HepG2 (cell line): ENCODE measurements around the gene RFX2. TPM values are rescaled to one million over a fixed set of nuclear protein-coding genes. Genes with fewer than 3 reads are reported as not detected.

Source experiments
- ZBTB40 ChIP-seq, 2 experiments: fragments of 450-650 bp in 1 of 2; sonication (generic) in 1 of 2; formaldehyde crosslinking in 1 of 2; IDR thresholded peaks; 2 replicates each; pipeline versions ENCODE4 v1.6.1 to v1.8.0; 2016 to 2022; ENCODE audit warnings: antibody characterized with exemption in 1 of 2, mild to moderate bottlenecking in 1 of 2, missing genetic modification reagents in 1 of 2
- polyA plus RNA-seq, 8 experiments: library from polyadenylated mRNA; depleted of rRNA in 3 of 8; stranded (reverse) in 7 of 8; unstranded in 1 of 8; fragments of >200 nt; fragmentation: Illumina TruSeq in 4 of 8; extraction: Trizol in 4 of 8; gene quantifications; 2 replicates each; pipeline versions ENCODE4 v1.2.1 to v1.2.3, GENCODE V29; 2011 to 2016; ENCODE audit warnings: low read depth in 4 of 8, missing spikeins in 1 of 8, mixed read lengths in 1 of 8; ENCODE audit not compliant: insufficient read depth in 1 of 8
- total RNA-seq, 5 experiments: library from RNA; depleted of rRNA; stranded (reverse); fragments of >200 nt; fragmentation: Illumina TruSeq; extraction: Trizol; gene quantifications; 2 replicates each; pipeline ENCODE4 v1.2.3, GENCODE V29; 2016; ENCODE audit warnings: low read depth in 1 of 5

The RFX2 gene
- total and polyA plus RNA-seq, 2 of the 13 experiments (the other 11 are each of a cell fraction or from before 2014, with no cell fraction given) = 2.8 to 3.3 TPM

DNA sequence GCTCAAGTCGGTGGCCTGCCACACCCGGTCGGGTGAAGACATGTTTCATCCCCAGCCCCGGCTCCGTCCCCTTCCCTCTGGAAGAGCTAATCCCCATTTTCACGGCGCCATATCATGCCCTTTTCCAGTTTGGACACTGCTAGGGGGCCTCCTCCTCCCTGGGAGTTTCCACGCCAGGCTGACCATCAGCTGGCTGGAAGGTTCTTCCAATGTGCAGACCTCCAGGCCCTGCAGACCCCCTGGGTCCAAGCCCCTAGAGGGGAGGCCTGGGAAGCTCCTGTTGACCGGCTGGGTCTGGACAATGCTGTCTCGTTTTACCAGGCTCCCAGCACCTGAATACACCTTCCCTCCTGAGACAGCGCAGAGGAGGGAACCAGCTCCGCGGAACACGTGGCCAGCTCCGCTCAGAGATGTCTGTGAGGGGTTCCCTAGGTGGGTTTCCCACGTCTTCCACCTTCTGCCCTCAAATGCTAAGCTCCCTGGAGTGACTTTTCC lies 87.7 kb downstream of the RFX2 start (continued):
- no peak for TF ChIP-seq ZBTB40 (IDR thresholded peaks at IDR 0.05)
- 0 out of 2 replicates have a peak, but pooled peaks have one; percentile 0 for TF ChIP-seq ZBTB40 (CRISPR knock-in tag; IDR thresholded peaks at IDR 0.05)
